Bronchial epithelial cell (primary cell): ENCODE results near the gene NLRP4. TPM values are rescaled to one million over a fixed set of nuclear protein-coding genes. Genes with fewer than 3 reads are reported as not detected.
"Not testable (repeated sequence)": the region's sequence is repeated elsewhere in the genome, so short reads cannot be mapped to it uniquely, and the experiment has no call there.

Experiments used
- DNase-seq: peaks from one replicate; pipeline ENCODE4 v3.0.0-alpha.2; 2010; ENCODE audit warnings: low read depth
- FAIRE-seq: peaks from 2 replicates; lab custom pipeline; 2011; peaks lifted over from hg19 to GRCh38; lab: Jason Lieb, UNC
- H3K27me3 ChIP-seq: 2 replicates; pipeline ENCODE4 v1.5.1; 2011; ENCODE audit warnings: low read length; ENCODE audit not compliant: control insufficient read depth, insufficient read depth
- H3K36me3 ChIP-seq: 2 replicates; pipeline ENCODE4 v1.5.1; 2011; ENCODE audit warnings: low read length; ENCODE audit not compliant: control insufficient read depth, insufficient read depth
- H3K4me3 ChIP-seq: 2 replicates; pipeline ENCODE4 v1.5.1; 2011; ENCODE audit warnings: mild to moderate bottlenecking, low read depth, low read length, control low read depth
- CTCF ChIP-seq: IDR thresholded peaks from 2 replicates; pipeline ENCODE4 v1.5.1; 2011; ENCODE audit warnings: mild to moderate bottlenecking, moderate library complexity, low read length, control low read depth, inconsistent platforms; ENCODE audit not compliant: insufficient read depth, severe bottlenecking
- total RNA-seq: library from RNA; depleted of rRNA; stranded (reverse); fragments of >200 nt; gene quantifications from 2 replicates; pipeline ENCODE4 v1.2.1, GENCODE V29; 2014

The NLRP4 gene
- total RNA-seq, 1 donor from 2014 or later = not detected

- no peak for DNase-seq
- no peak for TF ChIP-seq CTCF
- Histone ChIP-seq H3K4me3 (no peak overlapping the region), H3K36me3 (no peaks in the 10 kb centered on the region), H3K27me3 (no peaks in the 10 kb centered on the region)
- no peak for FAIRE-seq
Observed at GRCh38 chr19:55909801-55910200, 73.5 kb downstream of the NLRP4 start.

- DNase-seq (no peak), FAIRE-seq (no peak)
- no peak for TF ChIP-seq CTCF
- Histone ChIP-seq H3K36me3 (no peaks in the 10 kb centered on the region), H3K27me3 (no peaks in the 10 kb centered on the region), H3K4me3 (no peak overlapping the region)
Observed at GRCh38 chr19:55912916-55913315, 76.6 kb downstream of the NLRP4 start.

- Histone ChIP-seq H3K36me3 (no peaks in the 10 kb centered on the region), H3K4me3 (no peak overlapping the region), H3K27me3 (no peaks in the 10 kb centered on the region)
- FAIRE-seq (peak; percentile 50), DNase-seq (no peak)
- no peak for TF ChIP-seq CTCF
Observed at GRCh38 chr19:55913643-55914268, 77.4 kb downstream of the NLRP4 start.

GRCh38 chr19:55923556-55923955, 87.2 kb downstream of the NLRP4 start:
- DNase-seq (no peak), FAIRE-seq (no peak)
- H3K27me3 ChIP-seq = no peaks in the 10 kb centered on the region
- no peak overlapping the region for H3K4me3 ChIP-seq
- no peak for TF ChIP-seq CTCF
- no peaks in the 10 kb centered on the region for H3K36me3 ChIP-seq

- TF ChIP-seq CTCF = no peak
- H3K36me3 ChIP-seq = no peaks in the 10 kb centered on the region
- DNase-seq (no peak), FAIRE-seq (no peak)
- no peaks in the 10 kb centered on the region for H3K27me3 ChIP-seq
- H3K4me3 ChIP-seq = no peak overlapping the region
Observed at GRCh38 chr19:55927991-55928390, 91.7 kb downstream of the NLRP4 start.

- not testable (repeated sequence) for H3K27me3 ChIP-seq, DNase-seq, FAIRE-seq, H3K36me3 ChIP-seq, H3K4me3 ChIP-seq
Observed at GRCh38 chr19:55929258-55929657, 92.9 kb downstream of the NLRP4 start.
